Keratinocyte (primary cell): ENCODE measurements around the gene CRISPLD2.

Experiments used
- EZH2 ChIP-seq: IDR thresholded peaks from one replicate; pipeline ENCODE4 v1.6.1; 2012; ENCODE audit warnings: inconsistent platforms, mild to moderate bottlenecking, low read length, moderate library complexity
- TF ChIP-seq, protein P1 (sequence below), 3 experiments: IDR thresholded peaks in 1 of 3; conservative IDR thresholded peaks in 1 of 3; optimal IDR thresholded peaks in 1 of 3; 2 replicates in 2 of 3; 3 replicates in 1 of 3; pipeline versions ENCODE3 to v1.5.1; 2011; ENCODE audit warnings: low read length in 3 of 3, mild to moderate bottlenecking in 3 of 3, moderate library complexity in 2 of 3, control low read depth in 1 of 3, inconsistent platforms in 1 of 3; ENCODE audit not compliant: insufficient read depth in 2 of 3; ENCODE audit errors: extremely low read depth in 1 of 3

DNA sequence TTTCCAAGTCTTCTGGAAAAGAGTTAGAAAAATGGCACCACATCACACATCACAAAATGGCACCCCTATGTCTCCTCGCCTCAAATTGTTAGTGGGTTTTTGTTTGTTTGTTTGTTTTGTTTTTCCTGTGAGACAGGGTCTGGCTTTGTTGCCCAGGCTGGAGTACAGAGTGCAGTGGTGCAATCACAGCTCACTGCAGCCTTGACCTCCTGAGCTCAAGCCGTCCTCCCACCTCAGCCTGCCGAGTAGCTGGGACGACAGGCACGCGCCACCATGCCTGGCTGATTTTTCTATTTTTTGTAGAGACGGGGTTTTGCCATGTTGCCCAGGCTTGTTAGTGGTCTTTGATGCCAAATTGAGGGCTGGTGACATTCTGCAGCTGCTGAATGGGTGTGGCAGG, 3.8 kb upstream of the CRISPLD2 start:
- TF ChIP-seq, protein P1, sequence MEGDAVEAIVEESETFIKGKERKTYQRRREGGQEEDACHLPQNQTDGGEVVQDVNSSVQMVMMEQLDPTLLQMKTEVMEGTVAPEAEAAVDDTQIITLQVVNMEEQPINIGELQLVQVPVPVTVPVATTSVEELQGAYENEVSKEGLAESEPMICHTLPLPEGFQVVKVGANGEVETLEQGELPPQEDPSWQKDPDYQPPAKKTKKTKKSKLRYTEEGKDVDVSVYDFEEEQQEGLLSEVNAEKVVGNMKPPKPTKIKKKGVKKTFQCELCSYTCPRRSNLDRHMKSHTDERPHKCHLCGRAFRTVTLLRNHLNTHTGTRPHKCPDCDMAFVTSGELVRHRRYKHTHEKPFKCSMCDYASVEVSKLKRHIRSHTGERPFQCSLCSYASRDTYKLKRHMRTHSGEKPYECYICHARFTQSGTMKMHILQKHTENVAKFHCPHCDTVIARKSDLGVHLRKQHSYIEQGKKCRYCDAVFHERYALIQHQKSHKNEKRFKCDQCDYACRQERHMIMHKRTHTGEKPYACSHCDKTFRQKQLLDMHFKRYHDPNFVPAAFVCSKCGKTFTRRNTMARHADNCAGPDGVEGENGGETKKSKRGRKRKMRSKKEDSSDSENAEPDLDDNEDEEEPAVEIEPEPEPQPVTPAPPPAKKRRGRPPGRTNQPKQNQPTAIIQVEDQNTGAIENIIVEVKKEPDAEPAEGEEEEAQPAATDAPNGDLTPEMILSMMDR (optimal IDR thresholded peaks at IDR 0.05 in 1 of 3, IDR thresholded peaks at IDR 0.05 in 1 of 3, conservative IDR thresholded peaks at IDR 0.05 in 1 of 3; ENCODE audit: extremely low read depth in 1 of 3, insufficient read depth in 2 of 3, low read length in 3 of 3), result no peak
- TF ChIP-seq EZH2, result no peak
